Testis (tissue), 3 donors: ENCODE measurements around the gene RER1. TPM values are rescaled to one million over a fixed set of nuclear protein-coding genes. Genes with fewer than 3 reads are reported as not detected.

Experiments used
- DNase-seq: peaks from one replicate; pipeline ENCODE4 v3.0.0-alpha.2; 2019
- H3K27ac ChIP-seq, 2 donors: fragments of 200-600 bp; sonication (generic); one replicate each; pipeline ENCODE4 v1.5.1; 2019
- H3K27me3 ChIP-seq: fragments of 200-600 bp; sonication (generic); one replicate; pipeline ENCODE4 v1.5.1; 2019
- H3K36me3 ChIP-seq: fragments of 200-600 bp; sonication (generic); one replicate; pipeline ENCODE4 v1.5.1; 2017; ENCODE audit warnings: low read depth; ENCODE audit errors: missing control alignments
- H3K4me1 ChIP-seq: fragments of 200-600 bp; sonication (generic); one replicate; pipeline ENCODE4 v1.5.1; 2019
- H3K4me3 ChIP-seq, 2 donors: fragments of 200-600 bp; sonication (generic); one replicate each; pipeline ENCODE4 v1.5.1; 2017 to 2019
- H3K9me3 ChIP-seq: fragments of 200-600 bp; sonication (generic); one replicate; pipeline ENCODE4 v1.5.1; 2017
- CTCF ChIP-seq, 3 experiments: fragments of 450-650 bp in 2 of 3; fragments of 200-600 bp in 1 of 3; sonication (generic) in 1 of 3; IDR thresholded peaks; one replicate each; pipeline ENCODE4 v1.5.1; 2016 to 2019; ENCODE audit warnings: antibody characterized with exemption in 3 of 3, mild to moderate bottlenecking in 2 of 3, moderate library complexity in 1 of 3
- POLR2A ChIP-seq: fragments of 450-650 bp; IDR thresholded peaks from one replicate; pipeline ENCODE4 v1.6.1; 2017; ENCODE audit warnings: antibody characterized with exemption, mild to moderate bottlenecking, moderate library complexity
- WGBS, 2 donors: methylation state at CpG; one replicate each; pipeline ENCODE4 v1.1.5; 2018; 5-methylcytosine and 5-hydroxymethylcytosine counted together
- intact Hi-C: fragments of 100-400 bp; cut with DNase I; formaldehyde crosslinking; loops from one replicate; pipeline ENCODE4 v1.15.1; 2023; ENCODE audit warnings: low total_unique reads
- polyA plus RNA-seq: library from polyadenylated mRNA; stranded (reverse); fragments of 350-450 nt; fragmentation: Illumina TruSeq; extraction: RNeasy Lipid Tissue Mini Kit (QIAGEN cat#74804); gene quantifications from one replicate; pipeline ENCODE4 v1.2.3, GENCODE V29; 2014; ENCODE audit warnings: low read depth, low replicate concordance; ENCODE audit not compliant: insufficient read depth
- total RNA-seq, 2 donors: library from RNA; depleted of rRNA; stranded (reverse); fragments of >200 nt; gene quantifications; one replicate each; pipeline ENCODE4 v1.2.3, GENCODE V29; 2016

The RER1 gene
- total and polyA plus RNA-seq, 3 donors from 2014 or later, result 89.9 to 262 (median 104) TPM

GRCh38 chr1:2399890-2400575 is 8.4 kb downstream of the RER1 start:
- Histone ChIP-seq H3K27ac (no peak overlapping the region), H3K27me3 (no peaks in the 10 kb centered on the region), H3K4me3 (no peak overlapping the region), H3K4me1 (peaks cover 5% of the 10 kb centered on the region), H3K9me3 (no peaks in the 10 kb centered on the region), H3K36me3 (no peaks in the 10 kb centered on the region)
- 88 to 90% methylated on average over 15 to 22 of the region's 22 CpGs for WGBS, 2 donors
- intact Hi-C loops, result no loop called here
- TF ChIP-seq CTCF (IDR thresholded peaks at IDR 0.05) (no peak), POLR2A (no peak)
- DNase-seq, result no peak

GRCh38 chr1:2400576-2400909 is 8.9 kb downstream of the RER1 start:
- no peak for DNase-seq
- H3K36me3 ChIP-seq, result no peaks in the 10 kb centered on the region
- WGBS, 2 donors, result 90% methylated on average over 10 of the region's 10 CpGs
- intact Hi-C loops, result no loop called here
- no peak for TF ChIP-seq POLR2A
- no peak for TF ChIP-seq CTCF (IDR thresholded peaks at IDR 0.05)
- no peak overlapping the region for H3K27ac ChIP-seq
- H3K9me3 ChIP-seq, result no peaks in the 10 kb centered on the region
- H3K4me1 ChIP-seq, result peaks cover 9% of the 10 kb centered on the region
- H3K27me3 ChIP-seq, result no peaks in the 10 kb centered on the region
- H3K4me3 ChIP-seq, result no peak overlapping the region

GRCh38 chr1:2400950-2401649 is 9.5 kb downstream of the RER1 start:
- WGBS, 2 donors, result 89% methylated on average over 10 to 14 of the region's 14 CpGs
- no peak for DNase-seq
- H3K9me3 ChIP-seq, result no peaks in the 10 kb centered on the region
- H3K4me1 ChIP-seq, result peaks cover 9% of the 10 kb centered on the region
- H3K27ac ChIP-seq, result no peak overlapping the region
- intact Hi-C loops, result no loop called here
- no peaks in the 10 kb centered on the region for H3K36me3 ChIP-seq
- H3K27me3 ChIP-seq, result no peaks in the 10 kb centered on the region
- H3K4me3 ChIP-seq, result no peak overlapping the region
- TF ChIP-seq POLR2A (no peak), CTCF (IDR thresholded peaks at IDR 0.05) (no peak)

GRCh38 chr1:2402420-2402819 is 10.8 kb downstream of the RER1 start:
- TF ChIP-seq CTCF (IDR thresholded peaks at IDR 0.05), result no peak
- peaks cover 9% of the 10 kb centered on the region for H3K4me1 ChIP-seq
- H3K9me3 ChIP-seq, result no peaks in the 10 kb centered on the region
- no peak for DNase-seq
- intact Hi-C loops, result no loop called here
- no peak overlapping the region for H3K4me3 ChIP-seq
- no peaks in the 10 kb centered on the region for H3K36me3 ChIP-seq
- no peaks in the 10 kb centered on the region for H3K27me3 ChIP-seq
- H3K27ac ChIP-seq, result no peak overlapping the region
- WGBS, 2 donors, result 89 to 90% methylated on average over 13 to 23 of the region's 23 CpGs

GRCh38 chr1:2403273-2403672 is 11.6 kb downstream of the RER1 start:
- H3K27me3 ChIP-seq, result no peaks in the 10 kb centered on the region
- WGBS, 2 donors, result 80 to 81% methylated on average over 18 to 19 of the region's 19 CpGs
- TF ChIP-seq POLR2A (no peak), CTCF (IDR thresholded peaks at IDR 0.05) (no peak)
- H3K9me3 ChIP-seq, result no peaks in the 10 kb centered on the region
- H3K27ac ChIP-seq, result no peak overlapping the region
- no peak overlapping the region for H3K4me3 ChIP-seq
- DNase-seq, result no peak
- intact Hi-C loops, result no loop called here
- peaks cover 9% of the 10 kb centered on the region for H3K4me1 ChIP-seq
- H3K36me3 ChIP-seq, result no peaks in the 10 kb centered on the region
